WTC11 (cell line): ENCODE measurements around the gene NAV2. TPM values are rescaled to one million over a fixed set of nuclear protein-coding genes. Genes with fewer than 3 reads are reported as not detected.

Experiments
- ATAC-seq: fragments of 200-7000 bp; cut with Tn5 transposase; 2 replicates; pipeline ENCODE4 v1.10.0; 2021; ENCODE audit warnings: mild to moderate bottlenecking, moderate library complexity
- CTCF ChIA-PET: fragments of 300-600 bp; sonication (Branson Sonifier 250); formaldehyde crosslinking; loops from one replicate; lab custom pipeline; 2021; ENCODE audit warnings: antibody characterized with exemption; lab: Charles Lee
- POLR2A ChIA-PET: fragments of 350-600 bp; sonication (Branson Sonifier 250); formaldehyde crosslinking; loops from one replicate; lab custom pipeline; 2021; ENCODE audit warnings: antibody characterized with exemption; lab: Charles Lee
- DNase-seq: peaks from one replicate; pipeline ENCODE4 v3.0.0; 2021; ENCODE audit warnings: low spot score
- H3K27ac Mint-ChIP-seq: 2 replicates; pipeline ENCODE4 v1.8.0; 2021; ENCODE audit warnings: mixed read lengths
- H3K27me3 Mint-ChIP-seq: 2 replicates; pipeline ENCODE4 v1.8.0; 2021; ENCODE audit warnings: low read depth, mild to moderate bottlenecking, moderate library complexity, mixed read lengths
- H3K36me3 Mint-ChIP-seq: 2 replicates; pipeline ENCODE4 v1.8.0; 2021; ENCODE audit warnings: mixed read lengths
- H3K4me1 Mint-ChIP-seq: 2 replicates; pipeline ENCODE4 v1.8.0; 2022; ENCODE audit warnings: mixed read lengths
- H3K4me3 Mint-ChIP-seq: 2 replicates; pipeline ENCODE4 v1.8.0; 2021; ENCODE audit warnings: mild to moderate bottlenecking, moderate library complexity, mixed read lengths
- H3K9me3 Mint-ChIP-seq: 2 replicates; pipeline ENCODE4 v1.8.0; 2021; ENCODE audit warnings: mixed read lengths
- ATF1 ChIP-seq: sonication (generic); formaldehyde crosslinking; IDR thresholded peaks from 2 replicates; pipeline ENCODE4 v1.8.1; 2023; ENCODE audit warnings: mild to moderate bottlenecking, moderate library complexity, missing genetic modification reagents
- CREB1 ChIP-seq: sonication (generic); formaldehyde crosslinking; IDR thresholded peaks from 2 replicates; pipeline ENCODE4 v1.8.0; 2023; ENCODE audit warnings: mild to moderate bottlenecking, missing genetic modification reagents
- GTF2I ChIP-seq: fragments of 250-450 bp; sonication (Bioruptor Pico); conservative IDR thresholded peaks from 2 replicates; pipeline ENCODE4 v1.4.0; 2021; ENCODE audit warnings: mild to moderate bottlenecking
- HMGA2 ChIP-seq: fragments of 250-450 bp; sonication (Bioruptor Pico); IDR thresholded peaks from 2 replicates; pipeline ENCODE4 v1.4.0; 2021; ENCODE audit warnings: mild to moderate bottlenecking, moderate library complexity
- IRF2 ChIP-seq: sonication (generic); formaldehyde crosslinking; IDR thresholded peaks from 2 replicates; pipeline ENCODE4 v1.8.0; 2022; ENCODE audit warnings: low read depth, missing genetic modification reagents, borderline replicate concordance
- NFYB ChIP-seq: sonication (generic); formaldehyde crosslinking; conservative IDR thresholded peaks from 2 replicates; pipeline ENCODE4 v1.8.0; 2022; ENCODE audit warnings: low read depth, missing genetic modification reagents
- RELA ChIP-seq: sonication (generic); formaldehyde crosslinking; IDR thresholded peaks from 2 replicates; pipeline ENCODE4 v1.8.1; 2022; ENCODE audit warnings: missing genetic modification reagents, mild to moderate bottlenecking, borderline replicate concordance
- SMAD3 ChIP-seq: sonication (generic); formaldehyde crosslinking; IDR thresholded peaks from 2 replicates; pipeline ENCODE4 v1.8.0; 2022; ENCODE audit warnings: missing genetic modification reagents, mild to moderate bottlenecking, borderline replicate concordance
- SOX15 ChIP-seq: fragments of 250-450 bp; sonication (Bioruptor Pico); IDR thresholded peaks from 2 replicates; pipeline ENCODE4 v1.9.0; 2021; ENCODE audit warnings: mild to moderate bottlenecking
- SP1 ChIP-seq: sonication (generic); formaldehyde crosslinking; conservative IDR thresholded peaks from 2 replicates; pipeline ENCODE4 v1.8.1; 2022; ENCODE audit warnings: missing genetic modification reagents
- ZNF138 ChIP-seq: sonication (generic); formaldehyde crosslinking; conservative IDR thresholded peaks from 2 replicates; pipeline ENCODE4 v1.8.1; 2022; ENCODE audit warnings: mild to moderate bottlenecking, moderate library complexity, missing genetic modification reagents
- ZNF423 ChIP-seq: fragments of 250-450 bp; sonication (Bioruptor Pico); IDR thresholded peaks from 2 replicates; pipeline ENCODE4 v2.1.2; 2022; ENCODE audit warnings: mild to moderate bottlenecking, moderate library complexity
- total RNA-seq: library from RNA; stranded (reverse); gene quantifications from 3 replicates; pipeline ENCODE4 v1.2.3, GENCODE V29; 2021
- TF ChIP-seq, protein P1 (sequence below): sonication (generic); formaldehyde crosslinking; IDR thresholded peaks from 2 replicates; pipeline ENCODE4 v1.8.1; 2023; ENCODE audit warnings: mild to moderate bottlenecking, missing genetic modification reagents
- TF ChIP-seq, protein P2 (sequence below): fragments of 250-450 bp; sonication (Bioruptor Pico); IDR thresholded peaks from 2 replicates; pipeline ENCODE4 v2.1.2; 2022; ENCODE audit warnings: mild to moderate bottlenecking, moderate library complexity
- TF ChIP-seq, protein P3 (sequence below): sonication (generic); formaldehyde crosslinking; IDR thresholded peaks from 2 replicates; pipeline ENCODE4 v1.8.0; 2022; ENCODE audit warnings: missing genetic modification reagents
- TF ChIP-seq, protein P4 (sequence below): sonication (generic); formaldehyde crosslinking; IDR thresholded peaks from 2 replicates; pipeline ENCODE4 v1.8.1; 2022; ENCODE audit warnings: low read depth, missing genetic modification reagents, borderline replicate concordance
- TF ChIP-seq, protein P5 (sequence below): sonication (generic); formaldehyde crosslinking; IDR thresholded peaks from 2 replicates; pipeline ENCODE4 v1.8.0; 2023; ENCODE audit warnings: missing genetic modification reagents, mild to moderate bottlenecking, borderline replicate concordance

Gene NAV2
- total RNA-seq, 1 experiment from 2014 or later: 42.8 TPM

DNA sequence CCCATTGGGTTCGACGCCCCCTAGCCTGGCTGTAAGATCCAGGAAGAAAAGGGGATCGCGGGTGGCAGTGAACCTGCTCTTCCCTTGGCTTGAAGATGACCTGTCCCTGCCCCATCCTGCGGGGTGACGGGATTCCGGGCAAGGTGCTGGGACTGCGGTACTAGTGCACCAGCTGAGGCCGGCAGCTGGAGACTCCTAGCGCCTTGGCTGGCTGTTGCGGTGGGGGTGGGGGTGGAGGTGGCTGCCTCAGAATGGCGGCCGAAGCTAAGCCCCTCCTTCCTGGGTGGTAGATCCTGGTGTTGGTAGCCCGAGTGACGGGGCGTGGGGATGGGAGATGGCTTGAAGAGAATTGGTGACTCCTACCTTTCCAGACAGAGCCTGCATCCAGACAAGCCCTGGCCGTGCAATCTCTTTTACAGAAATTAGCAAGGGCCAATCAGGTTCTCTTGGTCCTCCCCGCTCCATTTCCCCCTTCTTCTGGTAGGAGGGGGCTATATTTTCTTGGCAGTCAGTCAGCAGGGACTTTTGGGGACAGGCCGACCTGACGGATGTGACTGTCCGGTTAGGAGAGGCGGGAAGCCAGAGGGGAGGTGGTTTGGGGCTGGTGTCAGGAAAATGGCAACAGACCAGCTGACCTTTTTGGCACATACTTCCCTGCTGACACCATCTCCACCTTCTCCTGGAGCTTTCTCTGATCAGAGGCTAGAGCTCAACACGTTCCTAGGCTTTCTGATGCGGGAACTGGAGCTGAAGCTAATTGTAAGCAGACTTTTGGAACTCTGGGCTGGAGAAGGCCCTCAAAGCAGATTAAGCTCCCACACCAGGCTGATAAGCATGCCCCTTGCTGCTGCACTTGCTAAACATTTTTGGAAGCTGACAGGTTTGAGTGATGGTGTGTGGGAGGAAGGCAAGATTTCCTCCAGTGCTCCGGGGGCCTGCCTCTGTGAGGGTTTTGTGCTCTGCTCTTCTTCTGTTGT is 2.0 kb downstream of the NAV2 start:
- ATAC-seq (peak; percentile 11), DNase-seq (peak; percentile 47)
- ChIA-PET POLR2A (interaction anchor here (0.5 to 0.6 kb wide), 2 partner anchors 76 to 598 kb away, joined by 3 read pairs; partner anchors contain the start of gene ZDHHC13), CTCF (interaction anchor here (0.5 to 1.7 kb wide), 12 partner anchors 9 to 611 kb away, joined by 3 to 15 read pairs (median 3); no protein-coding TSS in a partner anchor)
- H3K36me3 Mint-ChIP-seq: no peaks in the 10 kb centered on the region
- H3K4me1 Mint-ChIP-seq: peaks cover 22% of the 10 kb centered on the region
- H3K27ac Mint-ChIP-seq: no peak overlapping the region
- H3K27me3 Mint-ChIP-seq: peaks cover 60% of the 10 kb centered on the region
- H3K9me3 Mint-ChIP-seq: no peaks in the 10 kb centered on the region
- peak overlapping the region; percentile 83 for H3K4me3 Mint-ChIP-seq
- TF ChIP-seq IRF2 (CRISPR knock-in tag): no peak
- peak; percentile 29; the same call in 1 of the 2 replicates for TF ChIP-seq NFYB (CRISPR knock-in tag)
- TF ChIP-seq ZNF138: no peak
- TF ChIP-seq, protein P1, sequence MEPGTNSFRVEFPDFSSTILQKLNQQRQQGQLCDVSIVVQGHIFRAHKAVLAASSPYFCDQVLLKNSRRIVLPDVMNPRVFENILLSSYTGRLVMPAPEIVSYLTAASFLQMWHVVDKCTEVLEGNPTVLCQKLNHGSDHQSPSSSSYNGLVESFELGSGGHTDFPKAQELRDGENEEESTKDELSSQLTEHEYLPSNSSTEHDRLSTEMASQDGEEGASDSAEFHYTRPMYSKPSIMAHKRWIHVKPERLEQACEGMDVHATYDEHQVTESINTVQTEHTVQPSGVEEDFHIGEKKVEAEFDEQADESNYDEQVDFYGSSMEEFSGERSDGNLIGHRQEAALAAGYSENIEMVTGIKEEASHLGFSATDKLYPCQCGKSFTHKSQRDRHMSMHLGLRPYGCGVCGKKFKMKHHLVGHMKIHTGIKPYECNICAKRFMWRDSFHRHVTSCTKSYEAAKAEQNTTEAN: no peak
- no peak for TF ChIP-seq CREB1 (CRISPR knock-in tag)
- TF ChIP-seq, protein P2, sequence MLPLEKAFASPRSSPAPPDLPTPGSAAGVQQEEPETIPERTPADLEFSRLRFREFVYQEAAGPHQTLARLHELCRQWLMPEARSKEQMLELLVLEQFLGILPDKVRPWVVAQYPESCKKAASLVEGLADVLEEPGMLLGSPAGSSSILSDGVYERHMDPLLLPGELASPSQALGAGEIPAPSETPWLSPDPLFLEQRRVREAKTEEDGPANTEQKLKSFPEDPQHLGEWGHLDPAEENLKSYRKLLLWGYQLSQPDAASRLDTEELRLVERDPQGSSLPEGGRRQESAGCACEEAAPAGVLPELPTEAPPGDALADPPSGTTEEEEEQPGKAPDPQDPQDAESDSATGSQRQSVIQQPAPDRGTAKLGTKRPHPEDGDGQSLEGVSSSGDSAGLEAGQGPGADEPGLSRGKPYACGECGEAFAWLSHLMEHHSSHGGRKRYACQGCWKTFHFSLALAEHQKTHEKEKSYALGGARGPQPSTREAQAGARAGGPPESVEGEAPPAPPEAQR: no peak
- TF ChIP-seq, protein P3, sequence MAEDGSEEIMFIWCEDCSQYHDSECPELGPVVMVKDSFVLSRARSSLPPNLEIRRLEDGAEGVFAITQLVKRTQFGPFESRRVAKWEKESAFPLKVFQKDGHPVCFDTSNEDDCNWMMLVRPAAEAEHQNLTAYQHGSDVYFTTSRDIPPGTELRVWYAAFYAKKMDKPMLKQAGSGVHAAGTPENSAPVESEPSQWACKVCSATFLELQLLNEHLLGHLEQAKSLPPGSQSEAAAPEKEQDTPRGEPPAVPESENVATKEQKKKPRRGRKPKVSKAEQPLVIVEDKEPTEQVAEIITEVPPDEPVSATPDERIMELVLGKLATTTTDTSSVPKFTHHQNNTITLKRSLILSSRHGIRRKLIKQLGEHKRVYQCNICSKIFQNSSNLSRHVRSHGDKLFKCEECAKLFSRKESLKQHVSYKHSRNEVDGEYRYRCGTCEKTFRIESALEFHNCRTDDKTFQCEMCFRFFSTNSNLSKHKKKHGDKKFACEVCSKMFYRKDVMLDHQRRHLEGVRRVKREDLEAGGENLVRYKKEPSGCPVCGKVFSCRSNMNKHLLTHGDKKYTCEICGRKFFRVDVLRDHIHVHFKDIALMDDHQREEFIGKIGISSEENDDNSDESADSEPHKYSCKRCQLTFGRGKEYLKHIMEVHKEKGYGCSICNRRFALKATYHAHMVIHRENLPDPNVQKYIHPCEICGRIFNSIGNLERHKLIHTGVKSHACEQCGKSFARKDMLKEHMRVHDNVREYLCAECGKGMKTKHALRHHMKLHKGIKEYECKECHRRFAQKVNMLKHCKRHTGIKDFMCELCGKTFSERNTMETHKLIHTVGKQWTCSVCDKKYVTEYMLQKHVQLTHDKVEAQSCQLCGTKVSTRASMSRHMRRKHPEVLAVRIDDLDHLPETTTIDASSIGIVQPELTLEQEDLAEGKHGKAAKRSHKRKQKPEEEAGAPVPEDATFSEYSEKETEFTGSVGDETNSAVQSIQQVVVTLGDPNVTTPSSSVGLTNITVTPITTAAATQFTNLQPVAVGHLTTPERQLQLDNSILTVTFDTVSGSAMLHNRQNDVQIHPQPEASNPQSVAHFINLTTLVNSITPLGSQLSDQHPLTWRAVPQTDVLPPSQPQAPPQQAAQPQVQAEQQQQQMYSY (CRISPR knock-in tag): no peak
- TF ChIP-seq ZNF423 (CRISPR knock-in tag): no peak

DNA sequence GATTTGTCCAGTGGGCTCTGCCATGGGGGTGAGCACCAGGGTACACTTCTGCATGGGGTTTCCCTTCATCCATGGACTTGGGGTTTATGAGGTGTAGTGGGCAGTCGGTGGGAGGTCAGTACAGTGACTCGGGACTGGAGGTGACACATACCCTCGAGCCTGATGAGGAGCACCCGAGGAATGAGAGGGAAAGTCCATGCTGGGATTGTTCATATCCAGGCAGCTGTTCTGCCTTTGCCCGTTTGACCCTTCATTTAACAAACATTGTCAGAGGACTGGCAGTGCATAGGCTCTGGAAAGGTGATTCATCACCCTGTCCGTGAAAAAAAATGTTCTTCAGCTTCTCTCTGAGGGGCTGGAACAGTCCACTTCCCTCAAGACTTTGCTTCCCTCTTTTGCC is 2.7 kb downstream of the NAV2 start:
- Mint-ChIP-seq H3K4me1 (peaks cover 22% of the 10 kb centered on the region), H3K27me3 (peaks cover 59% of the 10 kb centered on the region), H3K27ac (no peak overlapping the region), H3K36me3 (no peaks in the 10 kb centered on the region), H3K9me3 (no peaks in the 10 kb centered on the region), H3K4me3 (no peak overlapping the region)
- ChIA-PET POLR2A (no interaction called here), CTCF (interaction anchor here (0.6 to 1.7 kb wide), 2 partner anchors 151 to 600 kb away, joined by 4 to 6 read pairs; no protein-coding TSS in a partner anchor)
- DNase-seq: no peak
- TF ChIP-seq HMGA2 (CRISPR knock-in tag): no peak
- no peak for TF ChIP-seq NFYB (CRISPR knock-in tag)
- TF ChIP-seq SOX15 (CRISPR knock-in tag): no peak
- TF ChIP-seq RELA: no peak
- TF ChIP-seq SMAD3: no peak
- no peak for TF ChIP-seq ZNF423 (CRISPR knock-in tag)
- no peak for TF ChIP-seq GTF2I
- TF ChIP-seq SP1 (CRISPR knock-in tag): no peak
- TF ChIP-seq, protein P4, sequence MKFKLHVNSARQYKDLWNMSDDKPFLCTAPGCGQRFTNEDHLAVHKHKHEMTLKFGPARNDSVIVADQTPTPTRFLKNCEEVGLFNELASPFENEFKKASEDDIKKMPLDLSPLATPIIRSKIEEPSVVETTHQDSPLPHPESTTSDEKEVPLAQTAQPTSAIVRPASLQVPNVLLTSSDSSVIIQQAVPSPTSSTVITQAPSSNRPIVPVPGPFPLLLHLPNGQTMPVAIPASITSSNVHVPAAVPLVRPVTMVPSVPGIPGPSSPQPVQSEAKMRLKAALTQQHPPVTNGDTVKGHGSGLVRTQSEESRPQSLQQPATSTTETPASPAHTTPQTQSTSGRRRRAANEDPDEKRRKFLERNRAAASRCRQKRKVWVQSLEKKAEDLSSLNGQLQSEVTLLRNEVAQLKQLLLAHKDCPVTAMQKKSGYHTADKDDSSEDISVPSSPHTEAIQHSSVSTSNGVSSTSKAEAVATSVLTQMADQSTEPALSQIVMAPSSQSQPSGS (CRISPR knock-in tag): no peak
- TF ChIP-seq ATF1: no peak
- TF ChIP-seq, protein P5, sequence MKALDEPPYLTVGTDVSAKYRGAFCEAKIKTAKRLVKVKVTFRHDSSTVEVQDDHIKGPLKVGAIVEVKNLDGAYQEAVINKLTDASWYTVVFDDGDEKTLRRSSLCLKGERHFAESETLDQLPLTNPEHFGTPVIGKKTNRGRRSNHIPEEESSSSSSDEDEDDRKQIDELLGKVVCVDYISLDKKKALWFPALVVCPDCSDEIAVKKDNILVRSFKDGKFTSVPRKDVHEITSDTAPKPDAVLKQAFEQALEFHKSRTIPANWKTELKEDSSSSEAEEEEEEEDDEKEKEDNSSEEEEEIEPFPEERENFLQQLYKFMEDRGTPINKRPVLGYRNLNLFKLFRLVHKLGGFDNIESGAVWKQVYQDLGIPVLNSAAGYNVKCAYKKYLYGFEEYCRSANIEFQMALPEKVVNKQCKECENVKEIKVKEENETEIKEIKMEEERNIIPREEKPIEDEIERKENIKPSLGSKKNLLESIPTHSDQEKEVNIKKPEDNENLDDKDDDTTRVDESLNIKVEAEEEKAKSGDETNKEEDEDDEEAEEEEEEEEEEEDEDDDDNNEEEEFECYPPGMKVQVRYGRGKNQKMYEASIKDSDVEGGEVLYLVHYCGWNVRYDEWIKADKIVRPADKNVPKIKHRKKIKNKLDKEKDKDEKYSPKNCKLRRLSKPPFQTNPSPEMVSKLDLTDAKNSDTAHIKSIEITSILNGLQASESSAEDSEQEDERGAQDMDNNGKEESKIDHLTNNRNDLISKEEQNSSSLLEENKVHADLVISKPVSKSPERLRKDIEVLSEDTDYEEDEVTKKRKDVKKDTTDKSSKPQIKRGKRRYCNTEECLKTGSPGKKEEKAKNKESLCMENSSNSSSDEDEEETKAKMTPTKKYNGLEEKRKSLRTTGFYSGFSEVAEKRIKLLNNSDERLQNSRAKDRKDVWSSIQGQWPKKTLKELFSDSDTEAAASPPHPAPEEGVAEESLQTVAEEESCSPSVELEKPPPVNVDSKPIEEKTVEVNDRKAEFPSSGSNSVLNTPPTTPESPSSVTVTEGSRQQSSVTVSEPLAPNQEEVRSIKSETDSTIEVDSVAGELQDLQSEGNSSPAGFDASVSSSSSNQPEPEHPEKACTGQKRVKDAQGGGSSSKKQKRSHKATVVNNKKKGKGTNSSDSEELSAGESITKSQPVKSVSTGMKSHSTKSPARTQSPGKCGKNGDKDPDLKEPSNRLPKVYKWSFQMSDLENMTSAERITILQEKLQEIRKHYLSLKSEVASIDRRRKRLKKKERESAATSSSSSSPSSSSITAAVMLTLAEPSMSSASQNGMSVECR (CRISPR knock-in tag): no peak
- no peak for ATAC-seq
